OCI-LY7 (cell line): ENCODE data around the gene PSAPL1.
"Not testable (repeated sequence)": the region's sequence is repeated elsewhere in the genome, so short reads cannot be mapped to it uniquely, and the experiment has no call there.

Source experiments
- EZH2phosphoT487 ChIP-seq: fragments of 200-600 bp; sonication (generic); IDR thresholded peaks from 2 replicates; pipeline ENCODE4 v1.6.1; 2018; ENCODE audit warnings: low read depth, borderline replicate concordance, mild to moderate bottlenecking, mixed run types, antibody characterized with exemption, low read length, moderate library complexity, mixed read lengths
- TF ChIP-seq, protein P1 (sequence below): fragments of 200-600 bp; sonication (generic); conservative IDR thresholded peaks from 2 replicates; pipeline ENCODE4 v1.5.1; 2014; ENCODE audit warnings: mild to moderate bottlenecking, antibody characterized with exemption, low read length, moderate library complexity, mixed read lengths

DNA sequence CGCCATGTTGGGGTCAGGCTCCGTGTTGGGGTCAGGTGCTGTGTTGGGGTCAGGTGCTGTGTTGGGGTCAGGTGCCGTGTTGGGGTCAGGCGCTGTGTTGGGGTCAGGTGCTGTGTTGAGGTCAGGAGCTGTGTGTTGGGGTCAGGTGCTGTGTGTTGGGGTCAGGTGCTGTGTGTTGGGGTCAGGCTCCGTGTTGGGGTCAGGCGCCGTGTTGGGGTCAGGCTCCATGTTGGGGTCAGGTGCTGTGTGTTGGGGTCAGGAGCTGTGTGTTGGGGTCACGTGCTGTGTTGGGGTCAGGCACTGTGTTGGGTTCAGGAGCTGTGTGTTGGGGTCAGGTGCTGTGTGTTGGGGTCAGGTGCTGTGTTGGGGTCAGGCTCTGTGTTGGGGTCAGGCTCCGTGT lies 18.1 kb upstream of the PSAPL1 start:
- TF ChIP-seq, protein P1, sequence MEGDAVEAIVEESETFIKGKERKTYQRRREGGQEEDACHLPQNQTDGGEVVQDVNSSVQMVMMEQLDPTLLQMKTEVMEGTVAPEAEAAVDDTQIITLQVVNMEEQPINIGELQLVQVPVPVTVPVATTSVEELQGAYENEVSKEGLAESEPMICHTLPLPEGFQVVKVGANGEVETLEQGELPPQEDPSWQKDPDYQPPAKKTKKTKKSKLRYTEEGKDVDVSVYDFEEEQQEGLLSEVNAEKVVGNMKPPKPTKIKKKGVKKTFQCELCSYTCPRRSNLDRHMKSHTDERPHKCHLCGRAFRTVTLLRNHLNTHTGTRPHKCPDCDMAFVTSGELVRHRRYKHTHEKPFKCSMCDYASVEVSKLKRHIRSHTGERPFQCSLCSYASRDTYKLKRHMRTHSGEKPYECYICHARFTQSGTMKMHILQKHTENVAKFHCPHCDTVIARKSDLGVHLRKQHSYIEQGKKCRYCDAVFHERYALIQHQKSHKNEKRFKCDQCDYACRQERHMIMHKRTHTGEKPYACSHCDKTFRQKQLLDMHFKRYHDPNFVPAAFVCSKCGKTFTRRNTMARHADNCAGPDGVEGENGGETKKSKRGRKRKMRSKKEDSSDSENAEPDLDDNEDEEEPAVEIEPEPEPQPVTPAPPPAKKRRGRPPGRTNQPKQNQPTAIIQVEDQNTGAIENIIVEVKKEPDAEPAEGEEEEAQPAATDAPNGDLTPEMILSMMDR, result not testable (repeated sequence)
- not testable (repeated sequence) for TF ChIP-seq EZH2phosphoT487
